Right ventricle myocardium superior (tissue), 1 donor: ENCODE results near the gene MITF. TPM values are rescaled to one million over a fixed set of nuclear protein-coding genes. Genes with fewer than 3 reads are reported as not detected.

Experiments used
- ATAC-seq: fragments of 200-7000 bp; cut with Tn5 transposase; one replicate; pipeline ENCODE4 v1.9.1; 2020; ENCODE audit warnings: mild to moderate bottlenecking; ENCODE audit not compliant: poor library complexity
- DNase-seq: peaks from one replicate; pipeline ENCODE4 v3.0.0-alpha.2; 2020
- intact Hi-C: fragments of 100-400 bp; cut with DNase I; formaldehyde crosslinking; loops from one replicate; pipeline ENCODE4 v1.11.2; 2022
- total RNA-seq: library from RNA; stranded (reverse); fragmentation: NEBNext Ultra II Directional; extraction: Animal tissue kit (Norgen Biotek cat#: 25700); gene quantifications from one replicate; pipeline ENCODE4 v1.2.1, GENCODE V29; 2021
- donor health status: DM: no; HTN: yes; CAD: no; lungs with severe emphysema.

The MITF gene
- total RNA-seq, 1 donor from 2014 or later = 65.5 TPM

DNA sequence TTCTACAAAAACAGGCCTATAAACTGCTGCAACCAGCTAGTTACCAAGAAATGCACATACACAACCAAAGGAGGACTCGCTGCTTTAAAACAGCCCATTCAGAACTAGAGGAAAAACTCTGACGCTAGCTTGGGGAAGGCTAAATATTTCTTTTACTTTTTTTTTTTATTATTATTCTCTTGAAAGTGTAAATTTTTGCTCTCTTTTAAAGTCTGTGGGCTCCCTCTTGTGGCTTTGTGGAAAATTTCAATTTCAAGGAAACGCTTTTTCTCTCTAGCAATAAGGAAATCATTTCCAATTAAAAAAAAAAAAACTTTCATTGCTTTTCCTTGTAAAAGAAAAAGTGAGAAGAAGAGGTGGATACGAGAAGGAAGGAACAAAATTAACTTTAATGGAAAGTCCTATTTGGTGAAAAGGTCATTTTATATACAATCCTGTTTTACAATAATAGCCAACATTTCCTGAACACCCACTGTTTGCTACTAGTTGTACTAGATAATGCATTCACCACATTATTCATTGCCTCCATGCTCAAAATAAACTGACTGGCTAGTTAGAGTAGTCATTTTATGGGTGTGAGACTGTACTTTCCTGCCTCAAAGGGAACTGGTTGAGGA is 209.1 kb downstream of the MITF start:
- no peak for DNase-seq
- intact Hi-C loops = loop anchor here (5.0 to 10.0 kb wide), 2 partner anchors 154 to 256 kb away; no protein-coding TSS in a partner anchor
- peak; percentile 8 for ATAC-seq

DNA sequence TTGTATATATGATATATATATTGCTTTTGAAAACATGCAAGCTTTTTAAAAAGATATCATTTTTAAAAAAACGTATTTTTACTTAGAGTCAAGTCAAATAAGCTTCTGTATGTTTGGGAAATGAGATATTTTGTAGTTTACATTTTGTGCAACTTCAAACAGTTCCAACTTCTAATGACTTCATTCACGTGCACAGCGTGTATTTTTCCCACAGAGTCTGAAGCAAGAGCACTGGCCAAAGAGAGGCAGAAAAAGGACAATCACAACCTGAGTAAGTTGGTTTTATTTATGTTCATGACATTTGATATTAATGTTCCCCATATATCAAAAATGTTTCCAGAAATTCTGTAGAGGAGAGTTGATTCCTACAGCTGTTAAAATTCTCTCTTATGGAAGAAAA is 212.4 kb downstream of the MITF start:
- intact Hi-C loops = no loop called here
- DNase-seq (no peak), ATAC-seq (no peak)

DNA sequence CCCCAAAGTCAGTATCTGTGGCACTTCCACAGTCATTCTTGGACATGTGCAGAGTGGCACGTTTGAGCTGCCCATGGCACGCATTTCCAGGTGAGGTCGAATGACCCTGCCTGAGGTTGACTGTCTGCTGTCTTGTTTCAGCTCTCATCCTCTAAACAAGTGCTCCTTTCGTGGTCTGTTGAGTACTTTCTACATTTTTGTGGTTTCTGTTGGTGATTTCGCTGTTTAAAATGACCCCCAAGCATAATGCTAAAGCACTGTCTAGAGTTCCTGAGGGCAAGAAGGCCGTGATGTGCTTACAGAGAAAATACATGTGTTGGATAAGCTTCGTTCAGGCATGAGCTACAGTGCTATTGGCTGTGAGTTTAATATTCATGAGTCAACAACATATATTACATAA is 220.3 kb downstream of the MITF start:
- ATAC-seq = no peak
- intact Hi-C loops = no loop called here

DNA sequence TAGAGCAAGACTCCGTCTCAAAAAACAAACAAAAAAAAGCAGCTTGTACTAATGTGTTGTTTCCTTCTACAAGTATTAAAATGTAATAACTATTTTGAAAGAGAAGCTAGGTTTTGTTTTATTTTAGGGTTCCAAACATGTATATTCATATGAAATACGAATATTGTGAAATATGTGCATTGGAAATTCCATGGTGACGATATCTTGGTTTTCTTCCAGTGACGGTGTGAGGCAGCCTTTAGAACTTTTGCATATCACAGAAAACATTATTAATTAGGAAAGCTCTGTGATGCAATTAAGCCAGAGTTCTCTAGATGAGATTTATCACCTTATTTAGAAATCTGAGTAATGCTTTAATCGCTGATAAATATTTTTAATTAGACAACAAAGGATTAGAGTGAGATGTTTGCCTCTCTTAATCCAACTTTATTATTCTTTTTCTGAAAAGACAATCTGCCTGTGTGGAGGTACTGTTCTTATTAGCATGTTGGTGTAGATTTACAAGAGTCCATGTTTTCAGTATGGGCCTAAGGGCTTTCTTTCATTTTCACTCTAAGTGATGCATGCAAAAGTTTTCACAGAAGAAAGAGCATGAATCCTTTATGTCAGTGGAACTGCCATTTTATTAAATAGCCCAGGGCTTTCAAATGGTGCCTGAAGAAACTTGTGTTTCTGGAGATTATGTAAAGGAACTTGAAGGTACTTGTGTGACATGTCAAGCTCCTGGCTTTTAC is 222.6 kb downstream of the MITF start:
- ATAC-seq (no peak), DNase-seq (no peak)

More for the DNA sequence above, 220.3 kb downstream of the MITF start:
- DNase-seq = no peak

DNA sequence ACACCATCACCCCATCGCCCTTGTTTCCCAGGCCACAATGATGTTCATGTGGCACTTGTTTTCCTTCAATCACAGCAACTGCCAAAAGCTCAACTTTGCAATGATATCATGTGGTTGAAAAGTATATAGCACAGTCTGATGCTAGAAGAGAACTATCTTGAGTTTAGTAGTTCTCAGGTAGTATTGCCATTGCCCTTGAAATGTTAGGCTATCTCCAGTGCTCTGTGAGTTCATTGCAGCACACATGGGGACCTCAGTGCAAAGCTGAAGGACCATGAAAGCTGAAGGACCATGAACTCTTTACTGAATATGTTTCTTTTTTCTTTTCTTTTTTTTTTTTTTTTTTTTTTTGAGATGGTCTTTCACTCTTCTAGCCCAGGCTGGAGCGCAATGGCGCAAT is 224.4 kb downstream of the MITF start:
- intact Hi-C loops = no loop called here

More for the DNA sequence above, 222.6 kb downstream of the MITF start:
- intact Hi-C loops = no loop called here

DNA sequence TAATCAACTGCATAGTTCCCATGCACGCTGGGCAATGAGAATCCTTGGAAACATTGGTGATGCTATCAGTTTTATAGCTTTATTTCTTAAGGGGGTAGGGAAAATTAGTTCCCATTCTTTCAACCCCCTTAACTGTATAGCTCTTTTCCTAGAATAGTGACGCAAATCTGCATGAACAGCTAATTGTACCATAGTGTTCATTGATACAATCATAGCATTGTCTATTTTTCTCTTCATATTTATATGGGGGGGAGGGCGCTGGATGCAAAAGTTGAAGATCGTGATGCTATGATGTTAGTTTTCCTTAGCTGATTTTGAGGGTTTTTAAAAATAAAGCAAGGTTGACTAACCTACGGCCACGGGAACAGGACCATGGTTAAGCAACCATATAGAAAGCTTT is 227.9 kb downstream of the MITF start:
- intact Hi-C loops = no loop called here
- no peak for DNase-seq

More for the DNA sequence above, 224.4 kb downstream of the MITF start:
- DNase-seq (no peak), ATAC-seq (no peak)

DNA sequence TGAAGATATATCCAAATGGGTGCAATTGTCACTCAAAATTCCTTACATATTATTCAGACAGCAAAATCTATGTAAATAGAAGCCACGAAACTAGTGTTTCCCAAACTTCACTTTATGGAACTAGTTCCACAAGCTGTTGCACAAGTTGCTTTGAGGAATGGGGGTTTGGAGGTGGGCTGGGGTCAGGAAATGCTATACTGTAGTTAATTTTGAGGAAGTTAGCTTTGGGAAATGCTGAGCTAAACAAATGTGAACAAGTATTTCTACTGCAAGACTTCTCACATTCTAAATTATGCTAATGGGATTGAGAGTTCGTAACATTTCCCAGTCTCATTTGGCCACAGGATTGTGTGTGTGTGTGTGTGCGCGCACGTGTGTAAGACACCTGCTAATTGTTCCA is 231.6 kb downstream of the MITF start:
- DNase-seq (no peak), ATAC-seq (peak; percentile 25)
- intact Hi-C loops = no loop called here

More for the DNA sequence above, 227.9 kb downstream of the MITF start:
- no peak for ATAC-seq

DNA sequence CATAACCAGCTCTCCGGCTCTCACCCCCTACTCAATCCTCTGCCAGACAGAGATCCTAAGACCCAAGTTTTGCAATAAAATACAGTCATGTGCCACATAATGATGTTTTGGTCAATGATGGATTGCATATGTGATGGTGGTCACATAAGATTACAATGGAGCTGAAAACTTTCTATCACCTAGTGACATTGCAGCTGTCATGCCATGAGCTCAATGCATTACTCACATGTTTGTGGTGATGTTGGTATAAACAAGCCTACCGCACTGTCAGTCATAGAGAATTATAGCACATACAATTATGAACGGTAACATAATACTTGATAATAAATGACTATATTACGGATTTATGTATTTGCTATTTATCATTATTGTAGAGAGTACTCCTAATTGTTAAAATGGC is 233.4 kb downstream of the MITF start:
- ATAC-seq (no peak), DNase-seq (no peak)
- intact Hi-C loops = no loop called here

DNA sequence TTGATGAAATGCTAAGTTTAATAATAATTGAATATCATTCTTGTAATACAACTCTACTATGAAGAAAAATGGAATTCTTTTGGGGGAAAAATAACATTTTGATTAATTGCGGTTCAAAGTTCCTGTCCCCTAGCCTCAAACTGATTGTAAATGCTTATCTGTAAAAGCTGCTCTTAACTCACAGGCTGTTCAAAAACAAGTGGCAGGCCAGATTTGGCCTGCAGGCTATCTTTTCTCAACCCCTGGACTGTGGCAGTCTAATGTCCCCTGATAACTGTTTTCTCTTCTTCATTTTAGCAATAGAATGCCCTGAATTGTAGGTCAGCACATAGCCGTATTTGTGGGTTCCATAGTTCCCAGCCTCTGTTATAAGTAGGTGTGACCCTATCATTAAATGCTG is 236.8 kb downstream of the MITF start:
- intact Hi-C loops = no loop called here
- DNase-seq = no peak
- ATAC-seq = no peak

DNA sequence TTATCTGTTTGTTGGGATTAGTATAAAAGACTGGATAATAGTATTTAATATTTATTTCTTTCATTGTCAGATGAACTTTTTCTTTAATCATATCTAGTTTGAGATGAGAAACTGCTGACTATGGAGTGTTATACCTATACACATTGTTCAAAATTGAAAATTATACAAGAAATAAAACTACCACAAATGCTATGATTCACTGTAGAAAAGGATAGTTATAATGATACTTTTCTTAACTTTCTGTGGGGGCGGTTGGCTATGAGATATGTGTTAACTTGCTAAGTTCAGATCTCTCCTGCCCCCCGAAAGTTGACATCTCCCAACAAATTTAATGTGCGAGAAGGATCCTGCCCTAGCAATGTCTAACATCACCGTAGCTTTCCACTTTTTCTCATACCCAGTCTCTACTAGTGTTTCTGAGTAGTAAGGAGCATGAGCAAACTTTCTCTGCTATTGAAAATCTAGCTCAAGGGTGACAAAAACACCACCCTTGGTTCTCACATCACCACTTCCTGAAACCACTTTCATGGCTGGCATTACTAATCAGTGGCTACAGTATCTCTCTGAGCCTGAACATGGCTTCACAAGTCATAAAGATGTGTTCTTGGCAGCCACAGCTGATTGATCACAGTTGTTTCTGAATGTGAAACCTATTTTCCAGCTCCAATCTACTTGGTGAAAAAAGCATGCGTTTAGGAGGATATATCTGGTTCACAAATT is 244.4 kb downstream of the MITF start:
- intact Hi-C loops = no loop called here
- ATAC-seq = no peak
- DNase-seq = no peak

DNA sequence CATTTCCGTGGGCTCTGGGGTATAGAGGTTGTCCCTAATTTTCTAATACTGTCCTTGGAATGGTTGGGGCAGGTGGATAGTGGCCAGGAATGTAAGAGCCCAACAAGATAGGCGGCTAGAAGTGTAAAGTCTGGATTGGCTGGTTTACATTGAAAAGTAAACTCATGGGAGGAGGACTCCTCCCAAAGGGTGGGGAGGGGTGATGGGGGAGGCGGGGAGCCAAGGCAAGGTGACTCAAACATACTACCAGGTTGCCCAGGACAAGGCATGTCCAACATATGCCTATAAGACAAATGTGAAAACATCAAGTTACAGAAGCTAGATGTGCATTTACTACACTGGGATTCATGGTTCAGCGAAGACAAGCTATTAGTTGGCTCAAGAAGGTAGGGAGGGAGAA is 246.0 kb downstream of the MITF start:
- intact Hi-C loops = no loop called here
- no peak for ATAC-seq
- DNase-seq = no peak

DNA sequence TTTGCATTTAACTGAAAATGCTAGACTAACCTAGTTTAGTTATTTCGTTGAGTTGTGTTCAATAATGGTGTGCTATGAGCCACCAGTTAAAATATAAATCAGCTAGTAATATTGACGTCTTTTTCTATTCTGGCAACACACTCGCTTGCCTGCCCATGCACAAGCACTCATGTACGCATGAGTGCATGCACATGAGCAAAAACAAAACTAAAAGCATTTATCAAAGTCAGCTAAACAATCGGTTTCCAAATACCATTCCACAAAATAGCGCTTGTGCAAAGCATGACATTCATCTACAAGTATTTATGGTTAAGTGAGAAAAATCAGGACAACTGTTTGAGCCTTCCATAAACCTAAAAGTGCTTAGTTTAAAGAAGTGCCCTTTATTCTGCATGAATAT is 247.2 kb downstream of the MITF start:
- ATAC-seq (no peak), DNase-seq (no peak)
- intact Hi-C loops = no loop called here

DNA sequence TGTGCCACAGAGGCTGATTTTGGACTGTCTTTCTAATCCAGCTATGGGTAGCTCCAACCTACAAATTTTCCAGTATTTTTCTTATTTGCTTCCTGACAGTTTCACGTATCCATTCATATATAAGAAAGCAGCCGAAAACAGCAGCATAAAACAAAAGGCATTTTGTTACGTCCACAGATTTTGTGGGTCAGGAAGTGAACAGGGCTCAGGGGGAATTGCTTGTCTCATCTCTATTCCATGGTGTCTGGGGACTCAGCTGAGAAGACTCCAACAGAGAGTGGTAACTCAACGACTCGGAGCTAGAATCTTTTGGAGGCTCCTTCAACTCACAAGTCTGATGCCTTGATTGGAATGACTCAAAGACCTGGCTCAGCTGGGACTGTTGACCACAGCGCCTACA is 248.6 kb downstream of the MITF start:
- DNase-seq (no peak), ATAC-seq (no peak)
- intact Hi-C loops = no loop called here

DNA sequence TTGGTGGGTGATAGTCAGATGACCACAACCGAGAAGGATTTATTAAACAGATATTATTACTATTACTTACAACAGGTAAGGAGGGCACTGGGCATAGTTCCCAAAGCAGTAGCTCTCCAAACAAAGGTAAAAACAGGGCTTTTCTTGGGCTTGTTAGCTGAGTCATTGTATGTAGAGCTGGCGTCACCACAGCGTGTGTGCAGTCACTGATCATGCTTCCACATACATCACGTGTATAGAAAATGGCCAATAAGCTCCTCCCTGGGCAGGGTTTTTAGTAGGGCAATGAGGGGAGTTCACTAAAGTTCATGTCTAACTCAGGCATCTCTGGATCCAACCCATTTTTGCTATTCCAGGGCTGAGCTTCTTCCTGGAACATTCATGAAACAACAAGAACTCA is 254.5 kb downstream of the MITF start:
- no peak for DNase-seq
- intact Hi-C loops = no loop called here
- no peak for ATAC-seq

DNA sequence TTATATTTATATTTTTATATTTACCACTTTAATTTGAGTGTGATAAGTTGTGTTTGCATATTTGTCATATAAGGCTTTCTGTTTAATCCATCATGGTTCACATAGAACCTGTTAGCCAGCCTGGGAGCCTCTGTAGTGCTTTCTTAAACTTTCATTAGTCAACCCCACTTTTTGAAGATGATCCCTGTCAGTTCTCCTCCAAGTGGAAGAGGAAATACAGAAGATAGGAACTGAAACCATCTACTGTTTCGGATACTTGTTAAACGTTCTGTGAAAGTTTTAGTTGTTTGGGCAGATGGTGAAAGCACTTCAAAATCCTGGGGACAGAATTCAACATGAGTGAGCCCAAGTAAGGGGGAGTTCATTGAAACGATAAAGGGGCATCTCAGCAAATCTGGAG is 255.7 kb downstream of the MITF start:
- no peak for DNase-seq
- intact Hi-C loops = no loop called here
- ATAC-seq = no peak

DNA sequence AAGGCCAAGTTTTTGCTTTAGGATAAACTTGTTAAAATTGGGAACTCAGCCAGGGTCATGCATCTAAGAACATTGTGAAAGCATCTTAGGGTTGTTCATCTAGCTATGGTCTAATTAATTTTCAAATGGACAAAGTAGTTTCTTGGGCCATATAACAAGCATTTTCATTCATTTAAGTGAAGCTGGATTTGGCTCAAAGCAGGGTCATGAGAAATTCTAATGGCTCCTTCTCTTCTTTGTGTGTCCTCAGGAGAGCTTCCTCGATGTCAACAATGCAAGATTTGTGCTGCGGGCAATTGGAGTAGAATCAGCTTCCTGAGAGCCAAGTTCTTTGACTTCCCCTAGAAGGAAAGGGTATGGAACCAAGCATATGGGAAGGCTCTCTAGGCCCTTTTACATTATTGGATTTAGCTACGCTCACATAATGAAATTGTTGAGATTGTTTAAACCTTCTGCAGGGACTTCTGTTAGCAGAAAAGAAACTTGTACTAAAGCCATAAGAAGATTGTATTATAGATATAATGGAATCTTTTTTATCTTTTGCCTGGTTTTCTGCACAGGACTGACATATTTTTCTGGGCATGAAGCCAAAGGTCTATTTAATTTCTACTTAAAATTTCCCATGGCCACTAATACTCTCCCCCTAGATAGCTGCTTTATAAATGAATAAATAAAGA is 258.5 kb downstream of the MITF start:
- DNase-seq (no peak), ATAC-seq (no peak)
- intact Hi-C loops = no loop called here

DNA sequence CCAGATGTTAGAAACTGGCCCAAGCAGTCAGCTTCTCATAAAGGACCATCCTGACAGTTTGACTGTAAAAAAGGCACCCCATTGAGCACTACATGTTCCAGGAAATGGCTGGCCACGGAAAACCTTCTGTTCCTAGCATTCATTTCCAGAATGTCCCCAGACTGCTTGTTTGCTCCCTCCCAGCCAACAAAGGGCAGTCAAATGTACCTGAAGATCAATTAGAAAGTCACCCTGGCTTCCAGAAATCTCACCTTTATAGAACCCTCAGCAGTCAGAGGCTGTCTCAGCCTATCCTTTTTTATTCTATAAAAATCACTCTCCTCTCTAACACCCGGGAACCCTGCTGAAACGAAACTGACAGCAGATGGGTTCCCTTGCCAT is 259.5 kb downstream of the MITF start:
- intact Hi-C loops = no loop called here
- ATAC-seq (peak; percentile 21), DNase-seq (no peak)

DNA sequence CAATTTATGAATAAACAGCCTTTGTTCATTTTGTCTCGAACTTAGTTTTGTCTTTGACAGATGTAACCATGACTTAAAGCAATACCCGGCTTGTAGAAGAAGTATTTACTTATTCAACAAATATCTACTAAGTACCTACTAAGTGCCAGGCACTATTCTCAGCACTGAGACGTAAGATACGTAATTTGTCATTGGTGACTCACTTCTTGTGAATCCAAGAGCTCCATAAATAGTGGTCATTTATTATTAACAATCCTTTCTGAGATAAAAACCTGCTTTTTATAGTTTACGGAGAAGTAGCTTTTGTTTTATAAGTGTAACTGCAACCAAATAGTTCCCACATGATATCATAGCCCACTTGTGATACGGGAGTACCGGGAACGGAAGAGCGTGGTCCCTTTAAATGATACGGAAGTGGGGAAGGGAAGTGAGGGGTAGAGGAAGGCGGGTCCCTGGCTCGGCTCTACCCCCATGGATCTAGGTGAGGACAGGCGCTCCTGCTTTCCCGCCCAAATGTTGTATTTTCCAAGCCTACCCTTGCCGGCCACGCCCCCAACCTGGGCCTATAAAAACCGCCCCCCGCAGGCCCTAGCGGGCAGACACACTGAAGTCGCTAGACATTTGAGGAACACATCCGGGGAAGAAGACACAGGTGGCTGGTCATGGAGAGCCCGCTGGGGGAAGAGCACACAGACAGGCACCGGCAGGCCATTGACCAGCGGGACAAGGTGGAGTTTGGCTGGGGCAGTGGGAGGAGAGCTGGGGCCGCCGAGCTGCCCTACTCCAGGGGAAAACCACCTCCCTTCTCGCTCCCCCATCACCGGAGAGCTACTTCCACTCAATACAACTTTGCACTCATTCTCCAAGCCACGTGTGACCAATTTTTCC is 260.1 kb downstream of the MITF start, which contains the start of gene SAMMSON:
Gene SAMMSON (plus strand): TSS at position 594 of the 888 bp plus-strand sequence.
- DNase-seq = peak; percentile 52
- intact Hi-C loops = no loop called here
- peak; percentile 71 for ATAC-seq
